GM12891 (cell line): ENCODE results near the gene FAM168A.

Experiments used
- PAX5 ChIP-seq: IDR thresholded peaks from 2 replicates; pipeline ENCODE4 v1.6.1; 2011; ENCODE audit warnings: low read length, moderate library complexity, mild to moderate bottlenecking; ENCODE audit not compliant: insufficient read depth, severe bottlenecking
- POLR2A ChIP-seq: IDR thresholded peaks from 2 replicates; pipeline ENCODE4 v1.6.1; 2011; ENCODE audit warnings: low read depth, low read length, control low read depth
- POLR2AphosphoS5 ChIP-seq: IDR thresholded peaks from 2 replicates; pipeline ENCODE4 v1.6.1; 2011; ENCODE audit warnings: low read depth, low read length, control low read depth
- SPI1 ChIP-seq: IDR thresholded peaks from 2 replicates; pipeline ENCODE4 v1.6.1; 2011; ENCODE audit warnings: low read depth, low read length, control low read depth
- TAF1 ChIP-seq: IDR thresholded peaks from 2 replicates; pipeline ENCODE4 v1.6.1; 2011; ENCODE audit warnings: low read depth, low read length, control low read depth

DNA sequence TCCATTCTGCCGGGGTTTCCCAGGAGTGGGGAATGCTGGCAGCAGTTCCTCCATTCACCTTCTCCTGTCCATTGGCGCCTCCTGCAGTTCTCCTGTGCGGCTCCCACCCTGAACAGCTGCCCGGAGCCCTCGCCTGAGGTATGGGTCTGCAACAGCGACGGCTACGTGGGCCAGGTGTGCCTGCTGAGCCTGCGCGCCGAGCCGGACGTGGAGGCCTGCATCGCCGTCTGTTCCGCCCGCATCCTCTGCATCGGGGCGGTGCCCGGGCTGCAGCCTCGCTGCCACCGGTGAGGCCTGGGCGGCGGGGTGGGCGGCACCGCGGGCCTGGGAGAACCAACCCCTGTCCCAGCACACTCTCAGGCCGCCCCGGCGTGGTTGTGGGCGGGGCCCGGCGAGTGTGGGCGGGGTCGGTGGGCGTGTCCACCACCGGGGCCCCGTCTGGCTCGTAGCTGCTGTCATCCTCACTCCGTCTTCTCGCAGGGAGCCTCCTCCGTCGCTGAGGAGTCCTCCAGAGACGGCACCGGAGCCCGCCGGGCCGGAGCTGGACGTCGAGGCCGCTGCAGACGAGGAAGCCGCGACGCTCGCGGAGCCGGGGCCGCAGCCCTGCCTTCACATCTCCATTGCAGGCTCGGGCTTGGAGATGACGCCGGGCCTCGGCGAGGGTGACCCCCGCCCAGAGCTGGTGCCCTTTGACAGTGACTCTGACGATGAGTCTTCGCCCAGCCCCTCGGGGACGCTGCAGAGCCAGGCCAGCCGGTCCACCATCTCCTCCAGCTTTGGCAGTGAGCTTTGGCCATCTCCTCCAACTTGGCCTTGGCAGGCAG, 235.7 kb downstream of the FAM168A start:
- TF ChIP-seq TAF1 (no peak), SPI1 (no peak), POLR2A (no peak), POLR2AphosphoS5 (no peak), PAX5 (no peak)
